Endothelial cell of umbilical vein (primary cell): ENCODE measurements around the gene CIB2.

Experiments
- CTCF ChIP-seq, 2 donors: IDR thresholded peaks; 1 replicate in 1 of 2; 2 replicates in 1 of 2; pipeline ENCODE4 v1.5.1; 2011; ENCODE audit warnings: low read length in 2 of 2, mild to moderate bottlenecking in 2 of 2, moderate library complexity in 2 of 2, control low read depth in 1 of 2, inconsistent platforms in 1 of 2, low read depth in 1 of 2; ENCODE audit not compliant: insufficient read depth in 1 of 2; ENCODE audit errors: extremely low read depth in 1 of 2
- EZH2 ChIP-seq: IDR thresholded peaks from 2 replicates; pipeline ENCODE4 v1.6.1; 2012; ENCODE audit warnings: borderline replicate concordance, low read depth, mild to moderate bottlenecking, moderate library complexity, low read length, inconsistent platforms; ENCODE audit not compliant: severe bottlenecking
- JUN ChIP-seq: IDR thresholded peaks from 2 replicates; pipeline ENCODE4 v1.6.1; 2011; ENCODE audit warnings: borderline replicate concordance, low read depth; ENCODE audit not compliant: insufficient read length, insufficient read depth
- POLR2A ChIP-seq: IDR thresholded peaks from 2 replicates; pipeline ENCODE4 v1.6.1; 2012; ENCODE audit warnings: low read depth, mild to moderate bottlenecking, control low read depth, low read length
- POLR2AphosphoS5 ChIP-seq: IDR thresholded peaks from 2 replicates; pipeline ENCODE4 v1.6.1; 2012; ENCODE audit warnings: low read depth, mild to moderate bottlenecking, control low read depth, low read length, moderate library complexity; ENCODE audit not compliant: insufficient read depth

DNA sequence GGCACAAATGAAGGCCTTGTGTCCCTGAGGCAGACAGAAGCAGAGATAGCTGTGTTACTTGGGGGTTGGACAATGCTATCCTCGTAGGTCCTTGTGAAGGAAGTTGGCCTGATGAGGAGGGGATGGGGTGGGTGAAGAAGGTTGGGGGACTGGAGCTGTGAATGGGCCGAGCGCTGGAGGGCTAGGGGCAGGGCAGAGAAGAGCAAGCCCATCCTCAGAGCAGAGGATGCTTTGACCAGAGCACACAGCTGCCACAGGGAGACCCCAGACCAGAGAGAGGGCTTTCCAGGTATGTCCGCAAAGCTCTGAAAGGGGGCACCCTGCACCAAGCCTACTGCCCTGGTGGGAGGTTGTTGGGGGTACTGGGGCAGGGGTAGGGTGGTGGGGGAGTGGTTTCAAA, 48.1 kb downstream of the CIB2 start:
- TF ChIP-seq CTCF (IDR thresholded peaks at IDR 0.05; ENCODE audit: extremely low read depth in 1 of 2, insufficient read depth in 1 of 2, low read depth in 1 of 2, low read length in 2 of 2): no peak
- TF ChIP-seq POLR2AphosphoS5: no peak
- no peak for TF ChIP-seq JUN
- TF ChIP-seq EZH2: no peak
- TF ChIP-seq POLR2A: no peak
